ENCODE data around the gene ZNF316.

The ZNF316 gene

GRCh38 chr7:6691609-6692106 is 54.5 kb downstream of the ZNF316 start:
- no peak for DNase-seq (ENCODE audit: low read depth)

GRCh38 chr7:6700793-6701192 is 63.7 kb downstream of the ZNF316 start:
- DNase-seq (ENCODE audit: low read depth), result no peak

GRCh38 chr7:6701860-6702259 is 64.7 kb downstream of the ZNF316 start:
- no peak for DNase-seq (ENCODE audit: low read depth)

Measured in stromal cell of bone marrow (primary cell).